ENCODE measurements around the gene ELAC2.
A peak's percentile ranks its signal among the peaks of the same experiment; 100 is the strongest.
"Not testable (repeated sequence)": the region's sequence is repeated elsewhere in the genome, so short reads cannot be mapped to it uniquely, and the experiment has no call there.

Gene ELAC2

DNA sequence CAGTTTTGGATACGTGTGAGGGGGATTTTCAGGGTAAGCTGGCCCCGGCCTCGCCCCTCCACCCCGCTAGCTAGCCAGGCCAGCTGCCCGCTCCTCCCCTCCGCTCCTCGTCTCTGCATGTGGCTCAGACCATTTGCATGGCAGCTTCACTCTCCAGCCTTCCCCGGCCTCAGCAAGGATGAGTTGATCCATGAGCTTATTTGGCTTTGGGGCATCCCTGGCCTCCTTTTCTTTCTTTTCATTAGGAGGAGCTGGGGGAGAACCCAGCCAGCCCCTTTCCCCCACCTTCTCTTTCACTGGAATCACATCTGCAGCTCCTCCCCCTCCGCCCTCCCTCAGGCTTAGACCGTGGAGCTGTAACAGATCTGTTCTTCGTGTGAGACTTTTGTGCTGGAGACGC, 30.7 kb downstream of the ELAC2 start:
- no peak for DNase-seq (ENCODE audit: low read depth)
- TF ChIP-seq, protein P1, sequence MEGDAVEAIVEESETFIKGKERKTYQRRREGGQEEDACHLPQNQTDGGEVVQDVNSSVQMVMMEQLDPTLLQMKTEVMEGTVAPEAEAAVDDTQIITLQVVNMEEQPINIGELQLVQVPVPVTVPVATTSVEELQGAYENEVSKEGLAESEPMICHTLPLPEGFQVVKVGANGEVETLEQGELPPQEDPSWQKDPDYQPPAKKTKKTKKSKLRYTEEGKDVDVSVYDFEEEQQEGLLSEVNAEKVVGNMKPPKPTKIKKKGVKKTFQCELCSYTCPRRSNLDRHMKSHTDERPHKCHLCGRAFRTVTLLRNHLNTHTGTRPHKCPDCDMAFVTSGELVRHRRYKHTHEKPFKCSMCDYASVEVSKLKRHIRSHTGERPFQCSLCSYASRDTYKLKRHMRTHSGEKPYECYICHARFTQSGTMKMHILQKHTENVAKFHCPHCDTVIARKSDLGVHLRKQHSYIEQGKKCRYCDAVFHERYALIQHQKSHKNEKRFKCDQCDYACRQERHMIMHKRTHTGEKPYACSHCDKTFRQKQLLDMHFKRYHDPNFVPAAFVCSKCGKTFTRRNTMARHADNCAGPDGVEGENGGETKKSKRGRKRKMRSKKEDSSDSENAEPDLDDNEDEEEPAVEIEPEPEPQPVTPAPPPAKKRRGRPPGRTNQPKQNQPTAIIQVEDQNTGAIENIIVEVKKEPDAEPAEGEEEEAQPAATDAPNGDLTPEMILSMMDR (conservative IDR thresholded peaks at IDR 0.05; ENCODE audit: control insufficient read depth, insufficient read depth, low read depth, low read length), result no peak
- H3K4me3 ChIP-seq (ENCODE audit: control insufficient read depth, low read depth, low read length), result no peak overlapping the region

DNA sequence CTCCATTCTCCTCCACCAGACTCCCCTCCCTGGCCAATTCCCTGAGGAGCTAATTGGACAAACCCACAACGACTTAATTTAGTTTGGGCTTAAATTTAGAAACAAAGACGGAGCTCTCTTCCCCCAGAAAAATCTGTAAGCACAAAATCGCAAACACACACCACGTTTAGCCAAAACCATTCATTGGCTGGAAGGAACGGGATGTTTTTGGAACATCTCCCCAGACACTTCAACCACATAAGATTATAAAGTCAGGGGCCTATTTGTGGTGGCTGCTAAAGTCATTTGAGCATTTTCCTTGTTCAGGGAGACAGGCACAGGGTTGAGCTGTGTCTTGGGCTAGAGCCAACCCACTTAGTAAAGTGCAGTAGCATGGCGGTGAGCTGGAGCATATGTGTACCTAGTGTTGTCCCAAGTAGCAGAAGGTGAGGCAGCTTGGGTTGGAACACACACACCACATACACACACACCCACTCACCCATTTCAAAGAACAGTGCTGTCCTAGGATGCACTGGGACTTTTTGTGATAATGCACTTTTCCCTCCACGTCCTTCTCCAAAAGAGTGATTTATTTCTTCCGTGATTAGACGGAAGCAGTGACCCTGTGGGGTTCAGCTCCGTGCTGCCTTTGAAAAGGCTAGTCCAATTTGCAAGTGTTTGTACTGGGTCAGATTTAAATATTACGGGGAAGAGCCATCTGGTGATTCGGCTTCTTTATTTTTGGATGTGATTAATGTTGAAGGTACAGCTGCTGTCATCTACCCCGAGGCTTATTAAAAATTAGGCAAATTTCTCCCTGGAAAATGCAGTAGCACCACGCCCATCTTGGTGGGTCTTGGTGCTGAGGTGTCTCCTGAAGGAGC, 32.2 kb downstream of the ELAC2 start:
- TF ChIP-seq, protein P1 (conservative IDR thresholded peaks at IDR 0.05; ENCODE audit: control insufficient read depth, insufficient read depth, low read depth, low read length), result no peak
- no peak overlapping the region for H3K4me3 ChIP-seq (ENCODE audit: control insufficient read depth, low read depth, low read length)
- DNase-seq (ENCODE audit: low read depth), result peak; percentile 77

- peak; percentile 99 for DNase-seq (ENCODE audit: low read depth)
- no peak overlapping the region for H3K4me3 ChIP-seq (ENCODE audit: control insufficient read depth, low read depth, low read length)
- TF ChIP-seq, protein P1 (conservative IDR thresholded peaks at IDR 0.05; ENCODE audit: control insufficient read depth, insufficient read depth, low read depth, low read length), result no peak
These were observed 33.6 kb downstream of the ELAC2 start for GRCh38 chr17:12983991-12984884.

DNA sequence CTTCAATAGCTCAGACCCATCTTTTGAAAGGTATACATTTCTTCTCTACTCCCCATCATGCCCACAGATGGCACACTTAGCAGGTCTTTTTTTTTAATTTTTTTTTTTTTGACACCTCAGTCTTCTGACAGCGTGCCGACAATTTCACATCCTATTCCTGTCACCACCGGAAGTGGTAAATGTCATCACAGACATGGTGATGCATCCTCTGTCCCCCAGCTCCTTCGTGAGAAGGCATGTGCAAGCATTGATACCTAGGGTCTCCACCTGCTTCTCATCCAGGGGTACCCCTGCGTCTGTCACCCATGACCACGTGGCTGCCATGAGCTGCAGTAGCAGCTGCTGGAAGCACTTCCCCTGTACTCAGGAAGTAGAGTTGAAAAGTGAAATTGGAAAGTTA, 35.6 kb downstream of the ELAC2 start:
- no peak overlapping the region for H3K4me3 ChIP-seq (ENCODE audit: control insufficient read depth, low read depth, low read length)
- DNase-seq (ENCODE audit: low read depth), result no peak

GRCh38 chr17:12979826-12980500, 37.9 kb downstream of the ELAC2 start:
- TF ChIP-seq, protein P1 (conservative IDR thresholded peaks at IDR 0.05; ENCODE audit: control insufficient read depth, insufficient read depth, low read depth, low read length), result no peak
- DNase-seq (ENCODE audit: low read depth), result peak; percentile 59
- H3K4me3 ChIP-seq (ENCODE audit: control insufficient read depth, low read depth, low read length), result no peak overlapping the region

More for the DNA sequence above, 35.6 kb downstream of the ELAC2 start:
- TF ChIP-seq, protein P1 (conservative IDR thresholded peaks at IDR 0.05; ENCODE audit: control insufficient read depth, insufficient read depth, low read depth, low read length), result no peak

DNA sequence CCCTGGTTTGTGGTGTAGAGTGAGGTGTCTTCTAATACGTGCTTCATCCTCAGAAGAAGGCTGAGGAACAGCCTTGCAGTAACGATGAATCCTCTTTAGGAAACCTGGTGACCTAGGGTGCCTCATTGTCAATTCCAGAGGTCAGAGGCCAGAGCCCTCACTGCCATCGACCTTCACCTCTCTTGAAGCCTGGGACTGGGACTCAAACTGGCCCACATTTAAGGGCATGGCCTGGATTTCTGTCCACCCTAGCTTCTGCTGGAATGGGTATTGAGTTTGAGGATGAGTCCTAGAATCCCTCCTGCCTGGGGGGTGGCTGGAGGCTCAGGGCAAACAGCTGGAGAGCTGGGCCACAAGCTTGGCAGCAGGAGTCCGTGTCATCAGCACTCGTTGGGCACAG, 38.6 kb downstream of the ELAC2 start:
- no peak for DNase-seq (ENCODE audit: low read depth)
- H3K4me3 ChIP-seq (ENCODE audit: control insufficient read depth, low read depth, low read length), result no peak overlapping the region
- TF ChIP-seq, protein P1 (conservative IDR thresholded peaks at IDR 0.05; ENCODE audit: control insufficient read depth, insufficient read depth, low read depth, low read length), result no peak

DNA sequence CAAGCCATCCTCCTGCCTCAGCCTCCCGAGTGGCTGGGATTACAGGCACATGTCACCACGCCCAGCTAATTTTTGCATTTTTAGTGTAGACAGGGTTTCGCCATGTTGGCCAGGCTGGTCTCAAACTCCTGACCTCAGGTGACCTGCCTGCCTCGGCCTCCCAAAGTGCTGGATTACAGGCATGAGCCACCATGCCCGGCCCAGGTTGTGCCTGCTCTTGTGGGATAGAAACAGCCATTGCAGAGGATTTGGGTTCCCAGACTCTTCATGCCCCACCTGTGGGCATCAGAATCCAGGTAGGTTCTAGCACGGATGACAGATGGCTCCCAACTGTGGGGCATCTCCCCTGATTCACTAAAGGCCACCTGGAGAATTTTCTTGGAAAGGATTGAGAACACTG, 39.0 kb downstream of the ELAC2 start:
- H3K4me3 ChIP-seq (ENCODE audit: control insufficient read depth, low read depth, low read length); DNase-seq (ENCODE audit: low read depth): not testable (repeated sequence)
